ENCODE measurements around the gene SPATA17.

DNA sequence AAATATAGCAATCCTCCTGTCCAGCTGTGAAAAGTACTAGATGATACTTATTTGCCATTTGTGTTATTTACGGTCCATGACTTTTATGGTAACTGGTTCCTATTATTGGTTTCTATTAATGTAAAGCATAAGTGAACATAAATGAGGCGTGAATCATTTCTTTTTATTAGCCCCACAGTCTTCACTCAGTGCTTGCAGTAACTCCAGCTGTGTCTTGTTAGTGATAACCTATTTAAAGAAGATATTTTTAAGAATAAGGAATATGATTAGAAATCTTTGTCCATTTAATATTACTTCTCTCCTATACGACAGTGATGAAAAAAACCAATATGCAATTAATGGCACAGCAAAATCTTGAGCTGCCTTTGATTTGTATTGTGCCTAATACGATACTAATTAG is 149.9 kb downstream of the SPATA17 start:
- TF ChIP-seq CEBPB (IDR thresholded peaks at IDR 0.05; ENCODE audit: low read depth, low read length), result no peak
- TF ChIP-seq, protein P1, sequence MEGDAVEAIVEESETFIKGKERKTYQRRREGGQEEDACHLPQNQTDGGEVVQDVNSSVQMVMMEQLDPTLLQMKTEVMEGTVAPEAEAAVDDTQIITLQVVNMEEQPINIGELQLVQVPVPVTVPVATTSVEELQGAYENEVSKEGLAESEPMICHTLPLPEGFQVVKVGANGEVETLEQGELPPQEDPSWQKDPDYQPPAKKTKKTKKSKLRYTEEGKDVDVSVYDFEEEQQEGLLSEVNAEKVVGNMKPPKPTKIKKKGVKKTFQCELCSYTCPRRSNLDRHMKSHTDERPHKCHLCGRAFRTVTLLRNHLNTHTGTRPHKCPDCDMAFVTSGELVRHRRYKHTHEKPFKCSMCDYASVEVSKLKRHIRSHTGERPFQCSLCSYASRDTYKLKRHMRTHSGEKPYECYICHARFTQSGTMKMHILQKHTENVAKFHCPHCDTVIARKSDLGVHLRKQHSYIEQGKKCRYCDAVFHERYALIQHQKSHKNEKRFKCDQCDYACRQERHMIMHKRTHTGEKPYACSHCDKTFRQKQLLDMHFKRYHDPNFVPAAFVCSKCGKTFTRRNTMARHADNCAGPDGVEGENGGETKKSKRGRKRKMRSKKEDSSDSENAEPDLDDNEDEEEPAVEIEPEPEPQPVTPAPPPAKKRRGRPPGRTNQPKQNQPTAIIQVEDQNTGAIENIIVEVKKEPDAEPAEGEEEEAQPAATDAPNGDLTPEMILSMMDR (IDR thresholded peaks at IDR 0.05; ENCODE audit: control extremely low read depth in 1 of 3, insufficient read depth in 1 of 3, low read depth in 1 of 3, low read length in 3 of 3), result no peak
- no peak for TF ChIP-seq POLR2A (IDR thresholded peaks at IDR 0.05; ENCODE audit: control extremely low read depth in 1 of 2, low read depth in 2 of 2, low read length in 2 of 2)
- no peak for TF ChIP-seq JUND (IDR thresholded peaks at IDR 0.05; ENCODE audit: low read length)
- TF ChIP-seq POU5F1 (IDR thresholded peaks at IDR 0.05; ENCODE audit: low read depth, low read length), result no peak
- no peak for TF ChIP-seq POLR2AphosphoS5 (IDR thresholded peaks at IDR 0.05; ENCODE audit: low read depth, low read length)
- no peak for TF ChIP-seq GABPA (IDR thresholded peaks at IDR 0.05; ENCODE audit: borderline replicate concordance, insufficient read depth, low read length)
- no peak for TF ChIP-seq CBX8 (IDR thresholded peaks at IDR 0.05; ENCODE audit: borderline replicate concordance, low read depth, low read length)
- TF ChIP-seq TBP (IDR thresholded peaks at IDR 0.05; ENCODE audit: low read depth, low read length), result no peak
- TF ChIP-seq CHD2 (IDR thresholded peaks at IDR 0.05; ENCODE audit: low read length), result no peak
- no peak for TF ChIP-seq JUN (IDR thresholded peaks at IDR 0.05; ENCODE audit: low read depth, low read length)
- TF ChIP-seq FOSL1 (IDR thresholded peaks at IDR 0.05; ENCODE audit: insufficient read depth, low read depth, low read length), result no peak

Data from H1 (cell line).